CD4-positive, alpha-beta T cell treated with Interleukin-1 beta for 1 hour (primary cell): ENCODE measurements around the gene USP17L28.
"Not testable (repeated sequence)": the region's sequence is repeated elsewhere in the genome, so short reads cannot be mapped to it uniquely, and the experiment has no call there.

Experiments
- DNase-seq, 2 donors: peaks; one replicate each; pipeline ENCODE4 v3.0.0-alpha.2; 2020 to 2022

Gene USP17L28, protein sequence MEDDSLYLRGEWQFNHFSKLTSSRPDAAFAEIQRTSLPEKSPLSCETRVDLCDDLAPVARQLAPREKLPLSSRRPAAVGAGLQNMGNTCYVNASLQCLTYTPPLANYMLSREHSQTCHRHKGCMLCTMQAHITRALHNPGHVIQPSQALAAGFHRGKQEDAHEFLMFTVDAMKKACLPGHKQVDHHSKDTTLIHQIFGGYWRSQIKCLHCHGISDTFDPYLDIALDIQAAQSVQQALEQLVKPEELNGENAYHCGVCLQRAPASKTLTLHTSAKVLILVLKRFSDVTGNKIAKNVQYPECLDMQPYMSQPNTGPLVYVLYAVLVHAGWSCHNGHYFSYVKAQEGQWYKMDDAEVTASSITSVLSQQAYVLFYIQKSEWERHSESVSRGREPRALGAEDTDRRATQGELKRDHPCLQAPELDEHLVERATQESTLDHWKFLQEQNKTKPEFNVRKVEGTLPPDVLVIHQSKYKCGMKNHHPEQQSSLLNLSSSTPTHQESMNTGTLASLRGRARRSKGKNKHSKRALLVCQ

DNA sequence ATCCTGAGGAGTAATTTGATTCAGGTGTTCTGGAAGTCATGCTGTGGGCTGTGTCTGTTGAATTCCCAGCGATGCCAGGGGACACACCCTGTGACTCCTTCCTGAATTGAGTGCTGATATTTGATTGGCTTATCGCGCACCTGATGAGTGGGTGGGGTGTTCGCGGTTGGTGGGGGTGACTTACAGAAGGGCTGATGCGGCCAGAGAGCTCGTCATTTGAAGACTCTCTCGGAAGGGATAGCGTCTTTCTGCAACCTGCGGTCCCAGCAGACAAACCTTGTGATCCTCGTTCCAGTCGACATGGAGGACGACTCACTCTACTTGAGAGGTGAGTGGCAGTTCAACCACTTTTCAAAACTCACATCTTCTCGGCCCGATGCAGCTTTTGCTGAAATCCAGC, at the start of gene USP17L28:
TSS of gene USP17L28 (plus strand) at position 301 of the 400 bp plus-strand sequence. CDS start at position 301, 0 bp downstream.
- not testable (repeated sequence) for DNase-seq

DNA sequence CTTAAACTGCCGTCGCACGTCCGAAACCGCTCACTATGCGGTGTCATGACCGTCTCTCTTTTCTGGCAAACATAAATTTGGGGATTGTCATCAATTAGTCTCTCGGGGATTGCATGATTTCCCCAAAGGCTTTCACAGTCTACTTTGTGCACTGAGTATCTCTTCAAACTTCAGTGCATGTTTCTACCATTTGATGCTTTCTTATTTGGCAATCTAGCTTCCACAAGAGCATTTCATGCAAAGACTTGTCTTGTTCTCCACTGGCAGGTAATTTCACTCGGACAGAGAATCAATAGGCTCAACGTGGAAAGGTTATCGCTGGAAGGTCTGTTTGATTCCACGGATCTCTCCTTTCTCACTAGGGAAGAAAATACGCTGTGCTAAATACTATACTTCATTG, 24.5 kb upstream of the USP17L28 start:
- DNase-seq = peak in 1 of 2 donors; percentile 2

DNA sequence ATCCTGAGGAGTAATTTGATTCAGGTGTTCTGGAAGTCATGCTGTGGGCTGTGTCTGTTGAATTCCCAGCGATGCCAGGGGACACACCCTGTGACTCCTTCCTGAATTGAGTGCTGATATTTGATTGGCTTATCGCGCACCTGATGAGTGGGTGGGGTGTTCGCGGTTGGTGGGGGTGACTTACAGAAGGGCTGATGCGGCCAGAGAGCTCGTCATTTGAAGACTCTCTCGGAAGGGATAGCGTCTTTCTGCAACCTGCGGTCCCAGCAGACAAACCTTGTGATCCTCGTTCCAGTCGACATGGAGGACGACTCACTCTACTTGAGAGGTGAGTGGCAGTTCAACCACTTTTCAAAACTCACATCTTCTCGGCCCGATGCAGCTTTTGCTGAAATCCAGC, 23.8 kb upstream of the USP17L28 start, which contains the start of gene USP17L24:
TSS of gene USP17L24 (plus strand) at position 301 of the 400 bp plus-strand sequence. CDS start at position 301, 0 bp downstream.
- not testable (repeated sequence) for DNase-seq

DNA sequence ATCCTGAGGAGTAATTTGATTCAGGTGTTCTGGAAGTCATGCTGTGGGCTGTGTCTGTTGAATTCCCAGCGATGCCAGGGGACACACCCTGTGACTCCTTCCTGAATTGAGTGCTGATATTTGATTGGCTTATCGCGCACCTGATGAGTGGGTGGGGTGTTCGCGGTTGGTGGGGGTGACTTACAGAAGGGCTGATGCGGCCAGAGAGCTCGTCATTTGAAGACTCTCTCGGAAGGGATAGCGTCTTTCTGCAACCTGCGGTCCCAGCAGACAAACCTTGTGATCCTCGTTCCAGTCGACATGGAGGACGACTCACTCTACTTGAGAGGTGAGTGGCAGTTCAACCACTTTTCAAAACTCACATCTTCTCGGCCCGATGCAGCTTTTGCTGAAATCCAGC, 19.1 kb upstream of the USP17L28 start, which contains the start of gene USP17L25:
TSS of gene USP17L25 (plus strand) at position 301 of the 400 bp plus-strand sequence. CDS start at position 301, 0 bp downstream.
- not testable (repeated sequence) for DNase-seq

DNA sequence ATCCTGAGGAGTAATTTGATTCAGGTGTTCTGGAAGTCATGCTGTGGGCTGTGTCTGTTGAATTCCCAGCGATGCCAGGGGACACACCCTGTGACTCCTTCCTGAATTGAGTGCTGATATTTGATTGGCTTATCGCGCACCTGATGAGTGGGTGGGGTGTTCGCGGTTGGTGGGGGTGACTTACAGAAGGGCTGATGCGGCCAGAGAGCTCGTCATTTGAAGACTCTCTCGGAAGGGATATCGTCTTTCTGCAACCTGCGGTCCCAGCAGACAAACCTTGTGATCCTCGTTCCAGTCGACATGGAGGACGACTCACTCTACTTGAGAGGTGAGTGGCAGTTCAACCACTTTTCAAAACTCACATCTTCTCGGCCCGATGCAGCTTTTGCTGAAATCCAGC, 14.3 kb upstream of the USP17L28 start, which contains the start of gene USP17L26:
TSS of gene USP17L26 (plus strand) at position 301 of the 400 bp plus-strand sequence. CDS start at position 301, 0 bp downstream.
- DNase-seq = not testable (repeated sequence)

DNA sequence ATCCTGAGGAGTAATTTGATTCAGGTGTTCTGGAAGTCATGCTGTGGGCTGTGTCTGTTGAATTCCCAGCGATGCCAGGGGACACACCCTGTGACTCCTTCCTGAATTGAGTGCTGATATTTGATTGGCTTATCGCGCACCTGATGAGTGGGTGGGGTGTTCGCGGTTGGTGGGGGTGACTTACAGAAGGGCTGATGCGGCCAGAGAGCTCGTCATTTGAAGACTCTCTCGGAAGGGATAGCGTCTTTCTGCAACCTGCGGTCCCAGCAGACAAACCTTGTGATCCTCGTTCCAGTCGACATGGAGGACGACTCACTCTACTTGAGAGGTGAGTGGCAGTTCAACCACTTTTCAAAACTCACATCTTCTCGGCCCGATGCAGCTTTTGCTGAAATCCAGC, 9.6 kb upstream of the USP17L28 start, which contains the start of gene USP17L5:
TSS of gene USP17L5 (plus strand) at position 301 of the 400 bp plus-strand sequence. CDS start at position 301, 0 bp downstream.
- not testable (repeated sequence) for DNase-seq

DNA sequence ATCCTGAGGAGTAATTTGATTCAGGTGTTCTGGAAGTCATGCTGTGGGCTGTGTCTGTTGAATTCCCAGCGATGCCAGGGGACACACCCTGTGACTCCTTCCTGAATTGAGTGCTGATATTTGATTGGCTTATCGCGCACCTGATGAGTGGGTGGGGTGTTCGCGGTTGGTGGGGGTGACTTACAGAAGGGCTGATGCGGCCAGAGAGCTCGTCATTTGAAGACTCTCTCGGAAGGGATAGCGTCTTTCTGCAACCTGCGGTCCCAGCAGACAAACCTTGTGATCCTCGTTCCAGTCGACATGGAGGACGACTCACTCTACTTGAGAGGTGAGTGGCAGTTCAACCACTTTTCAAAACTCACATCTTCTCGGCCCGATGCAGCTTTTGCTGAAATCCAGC, 4.8 kb upstream of the USP17L28 start, which contains the start of gene USP17L27:
TSS of gene USP17L27 (plus strand) at position 301 of the 400 bp plus-strand sequence. CDS start at position 301, 0 bp downstream.
- not testable (repeated sequence) for DNase-seq

DNA sequence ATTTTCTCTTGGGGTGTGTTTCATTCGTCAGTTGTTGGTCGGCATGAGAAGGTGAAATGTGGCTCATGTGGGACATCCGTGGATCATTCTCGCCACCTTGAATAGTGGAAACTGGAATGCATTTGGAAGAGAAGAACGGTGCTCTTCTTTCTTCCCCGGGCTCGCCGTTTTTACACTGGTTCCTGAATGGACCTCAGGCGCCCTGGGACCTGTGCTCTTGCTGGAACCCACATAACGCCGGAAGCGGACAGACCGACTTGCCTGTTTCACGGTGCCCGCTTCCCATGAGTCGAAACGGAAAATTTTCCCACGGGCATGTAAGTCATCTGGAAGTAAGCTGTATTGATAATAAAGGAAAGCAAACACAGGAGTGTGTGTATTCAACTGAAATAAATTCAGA, 2.2 kb downstream of the USP17L28 start:
- DNase-seq = peak in 1 of 2 donors; percentile 6

DNA sequence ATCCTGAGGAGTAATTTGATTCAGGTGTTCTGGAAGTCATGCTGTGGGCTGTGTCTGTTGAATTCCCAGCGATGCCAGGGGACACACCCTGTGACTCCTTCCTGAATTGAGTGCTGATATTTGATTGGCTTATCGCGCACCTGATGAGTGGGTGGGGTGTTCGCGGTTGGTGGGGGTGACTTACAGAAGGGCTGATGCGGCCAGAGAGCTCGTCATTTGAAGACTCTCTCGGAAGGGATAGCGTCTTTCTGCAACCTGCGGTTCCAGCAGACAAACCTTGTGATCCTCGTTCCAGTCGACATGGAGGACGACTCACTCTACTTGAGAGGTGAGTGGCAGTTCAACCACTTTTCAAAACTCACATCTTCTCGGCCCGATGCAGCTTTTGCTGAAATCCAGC, 4.6 kb downstream of the USP17L28 start, which contains the start of gene USP17L29:
TSS of gene USP17L29 (plus strand) at position 301 of the 400 bp plus-strand sequence. CDS start at position 301, 0 bp downstream.
- not testable (repeated sequence) for DNase-seq

DNA sequence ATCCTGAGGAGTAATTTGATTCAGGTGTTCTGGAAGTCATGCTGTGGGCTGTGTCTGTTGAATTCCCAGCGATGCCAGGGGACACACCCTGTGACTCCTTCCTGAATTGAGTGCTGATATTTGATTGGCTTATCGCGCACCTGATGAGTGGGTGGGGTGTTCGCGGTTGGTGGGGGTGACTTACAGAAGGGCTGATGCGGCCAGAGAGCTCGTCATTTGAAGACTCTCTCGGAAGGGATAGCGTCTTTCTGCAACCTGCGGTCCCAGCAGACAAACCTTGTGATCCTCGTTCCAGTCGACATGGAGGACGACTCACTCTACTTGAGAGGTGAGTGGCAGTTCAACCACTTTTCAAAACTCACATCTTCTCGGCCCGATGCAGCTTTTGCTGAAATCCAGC, 14.1 kb downstream of the USP17L28 start, which contains the start of gene USP17L30:
TSS of gene USP17L30 (plus strand) at position 301 of the 400 bp plus-strand sequence. CDS start at position 301, 0 bp downstream.
- DNase-seq = not testable (repeated sequence)

DNA sequence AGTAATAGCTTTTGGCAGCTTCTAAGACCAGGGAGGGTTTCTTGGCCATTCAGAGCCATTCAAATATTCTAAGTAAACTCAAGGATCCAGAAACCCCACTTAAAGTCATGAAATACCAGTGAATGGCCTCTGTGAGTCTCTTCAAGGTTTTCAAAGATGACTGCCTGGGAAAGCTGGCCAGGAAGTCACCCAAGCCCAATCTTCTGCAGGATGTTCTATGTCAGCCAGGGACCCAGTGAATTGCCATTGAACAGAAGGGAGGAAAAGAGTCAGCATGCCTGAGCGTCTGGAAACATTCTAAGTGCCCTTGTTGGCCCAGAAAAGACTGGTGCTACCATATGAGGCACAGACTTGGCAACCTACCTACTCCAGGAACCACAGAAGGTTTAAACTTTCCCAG, 31.2 kb downstream of the USP17L28 start:
- not testable (repeated sequence) for DNase-seq

DNA sequence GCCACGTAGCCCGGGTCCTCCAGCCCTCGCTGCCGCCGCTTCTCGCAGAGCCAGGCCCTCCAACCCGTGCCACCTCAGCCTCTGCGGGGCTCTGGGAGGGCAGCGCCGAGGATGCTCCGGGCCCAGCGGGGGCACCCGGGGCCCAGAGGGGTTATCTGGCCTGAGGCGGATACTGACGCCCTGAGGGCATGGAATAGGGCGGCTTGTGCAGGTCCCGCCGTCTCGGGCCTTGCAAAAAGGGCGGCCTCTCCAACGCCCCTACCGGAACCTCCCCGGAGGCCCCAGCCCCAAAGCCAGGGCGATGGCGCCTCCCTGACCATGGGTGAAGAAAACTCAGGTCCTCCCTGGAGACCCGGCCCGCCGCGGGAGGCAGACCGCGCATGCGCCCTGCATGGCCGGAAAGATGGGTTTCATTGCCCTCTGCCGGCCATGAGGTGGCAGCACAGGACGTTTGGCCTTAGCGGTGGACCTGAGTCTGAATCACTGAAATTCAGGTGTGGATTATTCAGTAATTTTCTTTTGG, 32.4 kb downstream of the USP17L28 start:
- DNase-seq = peak; percentile 60 to 62

DNA sequence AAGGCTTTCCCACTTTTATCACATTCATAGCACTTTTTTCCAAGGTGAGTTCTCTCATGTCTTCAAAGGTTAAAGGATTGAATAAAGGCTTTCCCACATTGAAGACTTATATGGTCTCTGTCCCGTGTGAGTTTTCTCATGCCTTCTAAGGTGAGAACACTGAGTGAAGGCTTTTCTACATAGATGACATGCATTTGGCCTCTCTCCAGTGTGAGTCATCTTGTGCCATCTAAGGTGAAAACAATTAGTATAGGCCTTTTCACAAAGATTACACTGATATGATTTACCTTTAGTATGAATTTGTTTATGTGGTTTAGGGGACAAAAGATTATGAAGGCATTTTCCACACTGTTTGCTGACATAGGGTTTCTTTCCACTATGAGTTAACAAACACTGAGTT, 35.4 kb downstream of the USP17L28 start:
- DNase-seq = no peak

DNA sequence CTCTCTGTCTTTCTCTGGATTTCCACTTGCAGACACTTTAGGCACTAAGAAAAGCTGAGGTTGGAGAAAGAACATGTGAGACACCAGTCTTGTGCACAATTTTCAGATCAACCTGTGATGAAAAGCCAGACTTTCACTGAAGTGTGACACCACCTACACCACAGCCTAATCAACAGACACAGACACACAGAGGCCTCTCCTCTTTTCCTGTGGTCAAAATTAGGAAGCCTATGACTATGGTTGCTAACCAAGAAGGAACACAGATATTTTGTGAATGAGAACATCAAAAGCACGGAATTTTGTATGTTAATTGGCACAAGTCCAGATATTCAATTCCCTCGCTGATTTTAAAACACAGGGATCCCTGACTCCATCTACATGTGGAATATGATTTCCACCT, 40.3 kb downstream of the USP17L28 start:
- DNase-seq = not testable (repeated sequence)
